Measurements from ENCODE around the gene SLC2A14.
A peak's percentile ranks its signal among the peaks of the same experiment; 100 is the strongest.
"Not testable (repeated sequence)": the region's sequence is repeated elsewhere in the genome, so short reads cannot be mapped to it uniquely, and the experiment has no call there.

Gene SLC2A14

DNA sequence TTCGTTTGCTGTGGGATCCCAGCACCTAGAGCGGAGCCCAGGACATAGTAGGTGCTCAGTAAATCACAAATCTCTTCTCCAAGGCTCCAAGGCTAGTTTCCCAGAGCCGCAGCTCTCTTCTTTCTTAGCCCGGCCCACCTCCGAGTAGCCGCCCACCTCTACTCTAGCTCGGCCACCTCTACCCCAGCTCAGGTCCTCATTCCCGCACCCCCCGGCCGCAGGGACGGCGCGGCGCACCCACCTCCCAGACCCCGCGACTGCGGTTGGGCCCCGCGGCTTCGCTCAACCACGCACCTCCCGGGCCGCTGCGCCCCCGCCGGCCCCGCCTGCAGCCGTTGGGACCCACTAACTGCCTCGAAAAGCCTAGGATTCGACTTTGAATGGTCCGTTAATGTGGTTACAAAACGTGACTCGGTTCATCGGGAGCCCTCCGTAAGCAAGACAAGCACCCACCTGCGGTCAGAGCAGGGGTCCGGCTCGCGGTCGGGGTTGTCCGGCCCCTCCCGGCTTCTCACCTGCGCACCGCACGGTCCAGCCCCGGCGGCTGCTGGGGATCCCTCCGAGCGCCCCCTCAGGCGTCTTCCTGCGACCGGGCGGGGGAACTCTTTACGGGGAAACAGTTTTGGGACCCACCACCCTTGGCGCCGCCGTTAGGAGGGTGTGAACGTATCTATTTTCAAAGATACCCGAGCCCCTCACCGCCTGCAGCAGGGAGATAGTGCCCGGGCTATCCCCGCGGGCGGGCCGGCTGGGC, at the start of gene SLC2A14:
Gene SLC2A14 (minus strand): TSS at position 350 of the 754 bp plus-strand sequence. CDS start 3,035 bp downstream, outside the sequence.
- DNase-seq (ENCODE audit: low read depth) = no peak
- peak within 1 kb of the TSS; percentile 19 for H3K4me3 ChIP-seq (ENCODE audit: control insufficient read depth, low read depth, low read length)
- TF ChIP-seq, protein P1, sequence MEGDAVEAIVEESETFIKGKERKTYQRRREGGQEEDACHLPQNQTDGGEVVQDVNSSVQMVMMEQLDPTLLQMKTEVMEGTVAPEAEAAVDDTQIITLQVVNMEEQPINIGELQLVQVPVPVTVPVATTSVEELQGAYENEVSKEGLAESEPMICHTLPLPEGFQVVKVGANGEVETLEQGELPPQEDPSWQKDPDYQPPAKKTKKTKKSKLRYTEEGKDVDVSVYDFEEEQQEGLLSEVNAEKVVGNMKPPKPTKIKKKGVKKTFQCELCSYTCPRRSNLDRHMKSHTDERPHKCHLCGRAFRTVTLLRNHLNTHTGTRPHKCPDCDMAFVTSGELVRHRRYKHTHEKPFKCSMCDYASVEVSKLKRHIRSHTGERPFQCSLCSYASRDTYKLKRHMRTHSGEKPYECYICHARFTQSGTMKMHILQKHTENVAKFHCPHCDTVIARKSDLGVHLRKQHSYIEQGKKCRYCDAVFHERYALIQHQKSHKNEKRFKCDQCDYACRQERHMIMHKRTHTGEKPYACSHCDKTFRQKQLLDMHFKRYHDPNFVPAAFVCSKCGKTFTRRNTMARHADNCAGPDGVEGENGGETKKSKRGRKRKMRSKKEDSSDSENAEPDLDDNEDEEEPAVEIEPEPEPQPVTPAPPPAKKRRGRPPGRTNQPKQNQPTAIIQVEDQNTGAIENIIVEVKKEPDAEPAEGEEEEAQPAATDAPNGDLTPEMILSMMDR (IDR thresholded peaks at IDR 0.05; ENCODE audit: control insufficient read depth, insufficient read depth, low read depth, low read length, missing control alignments) = no peak

DNA sequence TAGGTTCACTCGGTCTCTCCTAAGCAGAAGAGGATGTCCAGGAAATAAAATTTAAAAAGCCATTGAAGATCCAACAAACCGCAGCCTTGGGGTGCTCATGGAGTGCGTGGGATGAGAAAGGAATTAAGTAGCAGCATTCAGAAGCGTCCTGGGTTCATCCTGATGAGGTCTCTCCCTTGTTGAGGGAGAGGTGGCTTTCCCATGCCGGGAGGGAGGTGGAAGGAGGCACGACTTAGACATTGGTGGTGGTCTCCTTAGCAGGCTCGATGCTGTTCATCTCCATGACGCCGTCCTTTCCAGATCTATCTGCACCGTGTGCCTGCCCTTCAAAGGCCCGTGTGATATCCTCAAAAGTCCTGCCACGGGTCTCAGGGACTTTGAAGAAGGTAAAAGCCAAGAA, 48.5 kb upstream of the SLC2A14 start:
- H3K4me3 ChIP-seq (ENCODE audit: control insufficient read depth, low read depth, low read length) = not testable (repeated sequence)

DNA sequence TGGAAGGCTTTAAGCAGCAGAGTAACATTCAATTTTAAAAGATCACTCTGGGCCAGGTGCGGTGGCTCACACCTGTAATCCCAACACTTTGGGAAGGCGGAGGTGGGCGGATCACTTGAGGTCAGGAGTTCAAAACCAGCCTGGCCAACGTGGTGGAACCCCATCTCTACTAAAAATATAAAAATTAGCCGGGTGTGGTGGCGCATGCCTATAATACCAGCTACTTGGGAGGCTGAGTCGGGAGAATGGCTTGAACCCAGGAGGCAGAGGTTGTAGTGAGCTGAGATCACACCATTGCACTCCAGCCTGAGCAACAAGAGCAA, 45.5 kb upstream of the SLC2A14 start:
- DNase-seq (ENCODE audit: low read depth); H3K4me3 ChIP-seq (ENCODE audit: control insufficient read depth, low read depth, low read length): not testable (repeated sequence)

More for the DNA sequence above, 48.5 kb upstream of the SLC2A14 start:
- not testable (repeated sequence) for DNase-seq (ENCODE audit: low read depth)

DNA sequence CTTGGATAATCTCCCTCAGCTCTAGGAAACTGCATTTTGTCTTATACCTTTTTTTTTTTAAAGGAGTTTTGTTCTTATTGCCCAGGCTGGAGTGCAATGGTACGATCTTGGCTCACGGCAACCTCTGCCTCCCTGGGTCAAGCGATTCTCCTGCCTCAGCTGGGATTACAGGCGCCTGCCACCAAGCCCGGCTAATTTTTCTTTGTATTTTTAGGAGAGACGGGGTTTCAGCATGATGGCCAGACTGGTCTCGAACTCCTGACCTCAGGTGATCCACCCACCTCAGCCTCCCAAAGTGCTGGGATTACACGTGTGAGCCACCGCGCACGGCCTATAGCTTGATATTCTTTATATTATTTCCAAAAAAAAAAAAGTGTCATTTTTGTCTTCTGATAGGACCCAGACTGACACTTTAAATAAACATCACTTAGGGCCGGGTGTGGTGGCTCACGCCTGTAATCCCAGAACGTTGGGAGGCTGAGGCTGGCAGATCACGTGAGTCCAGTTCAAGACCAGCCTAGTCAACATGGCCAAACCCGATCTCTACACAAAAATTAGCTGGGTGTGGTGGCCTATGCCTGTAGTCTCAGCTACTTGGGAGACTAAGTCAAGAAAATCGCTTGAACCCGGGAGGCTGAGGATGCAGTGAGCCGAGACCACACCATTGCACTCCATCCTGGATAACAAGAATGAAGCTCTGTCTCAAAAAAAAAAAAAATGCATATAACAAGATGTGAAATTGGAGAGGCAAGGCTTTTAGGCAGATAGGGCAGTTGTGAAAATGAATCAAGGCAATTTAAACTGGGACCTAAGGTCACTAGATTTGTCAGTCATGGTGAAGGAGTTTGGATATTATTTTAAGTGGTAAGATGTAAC, 44.9 kb upstream of the SLC2A14 start:
- no peak overlapping the region for H3K4me3 ChIP-seq (ENCODE audit: control insufficient read depth, low read depth, low read length)
- TF ChIP-seq, protein P1 (IDR thresholded peaks at IDR 0.05; ENCODE audit: control insufficient read depth, insufficient read depth, low read depth, low read length, missing control alignments) = no peak
- no peak for DNase-seq (ENCODE audit: low read depth)

DNA sequence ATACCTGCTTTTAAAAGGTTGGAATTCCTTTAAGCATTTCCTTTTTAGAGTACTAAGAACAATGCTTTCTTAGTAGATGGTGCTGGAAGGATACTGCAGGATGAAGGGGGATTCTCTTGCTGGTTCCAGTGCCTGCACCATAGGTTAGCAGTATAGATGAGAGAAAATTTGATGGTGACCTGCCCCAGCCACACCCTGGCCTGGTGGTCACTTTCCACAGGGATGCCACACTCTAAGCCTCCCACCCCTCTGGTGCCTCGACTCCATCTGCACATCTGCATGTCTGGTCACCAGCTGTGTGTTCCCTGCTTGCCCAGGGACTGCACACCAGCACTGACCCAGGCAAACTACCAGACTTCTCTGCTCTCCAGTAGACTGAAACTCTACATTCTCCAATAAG, 44.2 kb upstream of the SLC2A14 start:
- TF ChIP-seq, protein P1 (IDR thresholded peaks at IDR 0.05; ENCODE audit: control insufficient read depth, insufficient read depth, low read depth, low read length, missing control alignments) = no peak
- DNase-seq (ENCODE audit: low read depth) = no peak
- no peak overlapping the region for H3K4me3 ChIP-seq (ENCODE audit: control insufficient read depth, low read depth, low read length)

DNA sequence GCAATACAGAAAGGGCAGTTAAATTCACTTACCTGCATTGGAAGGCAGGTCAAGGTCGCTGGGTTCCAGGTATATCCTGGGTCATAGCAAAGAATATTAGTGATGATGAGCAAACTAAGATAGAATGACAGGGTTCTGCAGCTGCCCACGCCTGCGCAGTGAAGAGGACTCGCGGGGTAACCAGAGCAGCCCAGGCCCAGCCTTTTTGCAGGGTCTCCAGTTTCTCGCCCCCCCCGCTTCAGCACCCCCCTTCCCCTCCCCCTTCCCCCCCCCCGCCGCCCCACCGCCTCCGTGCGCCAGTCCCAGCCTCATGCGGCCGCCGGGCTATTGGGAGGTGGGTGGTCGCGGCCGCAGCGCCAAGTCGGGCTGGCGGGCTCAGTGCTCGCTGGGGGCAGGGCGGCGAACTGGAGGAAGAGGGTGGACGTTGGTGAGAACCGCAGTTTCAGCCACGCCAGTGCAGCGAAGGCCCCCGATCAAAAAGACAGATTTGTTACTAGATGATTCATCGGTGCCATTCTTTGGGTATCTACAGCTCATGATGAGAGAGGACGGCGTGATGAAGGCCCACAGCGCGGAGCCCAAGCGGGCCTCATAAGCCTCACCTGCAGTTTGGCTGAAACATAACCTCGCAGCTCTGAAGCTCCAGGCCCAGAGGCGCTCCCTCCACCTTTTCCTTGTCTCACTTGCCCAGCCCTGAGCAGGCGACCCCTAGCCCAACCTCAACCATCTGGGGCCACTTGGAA, 43.1 kb upstream of the SLC2A14 start:
- TF ChIP-seq, protein P1 (IDR thresholded peaks at IDR 0.05; ENCODE audit: control insufficient read depth, insufficient read depth, low read depth, low read length, missing control alignments) = no peak
- no peak overlapping the region; the same call in none of the 2 replicates for H3K4me3 ChIP-seq (ENCODE audit: control insufficient read depth, low read depth, low read length)
- no peak for DNase-seq (ENCODE audit: low read depth)

DNA sequence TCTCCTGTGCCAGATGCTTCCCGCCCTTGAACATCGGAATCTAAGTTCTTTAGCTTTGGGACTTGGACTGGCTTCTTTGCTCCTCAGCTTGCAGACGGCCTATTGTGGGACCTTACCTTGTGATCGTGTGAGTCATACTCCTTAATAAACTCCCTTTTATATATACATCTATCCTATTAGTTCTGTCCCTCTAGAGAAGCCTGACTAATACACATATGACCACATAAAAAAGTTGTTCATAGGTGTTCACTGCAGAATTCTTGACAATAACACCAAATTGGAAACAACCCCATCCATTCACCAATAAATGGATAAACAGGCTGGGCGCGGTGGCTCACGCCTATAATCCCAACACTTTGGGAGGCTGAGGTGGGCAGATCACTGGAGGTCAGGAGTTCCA, 37.4 kb upstream of the SLC2A14 start:
- not testable (repeated sequence) for DNase-seq (ENCODE audit: low read depth); H3K4me3 ChIP-seq (ENCODE audit: control insufficient read depth, low read depth, low read length)

DNA sequence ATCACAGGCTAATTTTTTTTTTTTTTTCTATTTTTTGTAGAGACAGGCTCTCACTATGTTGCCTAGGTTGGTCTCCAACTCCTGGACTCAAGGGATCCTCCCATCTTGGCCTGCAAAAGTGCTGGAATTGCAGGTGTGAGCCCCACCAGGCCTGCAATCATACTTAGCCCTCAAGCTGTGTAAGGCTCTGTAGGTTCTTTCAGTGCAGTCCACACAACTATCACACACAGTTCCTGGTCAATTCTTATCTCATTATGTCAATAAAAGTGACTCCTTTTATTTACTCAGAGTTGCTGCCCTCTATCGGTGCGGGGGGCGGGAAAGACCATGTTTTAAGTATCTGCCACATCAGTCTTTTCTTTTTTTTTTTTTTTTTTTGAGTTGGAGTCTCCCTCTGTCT, 34.3 kb upstream of the SLC2A14 start:
- TF ChIP-seq, protein P1 (IDR thresholded peaks at IDR 0.05; ENCODE audit: control insufficient read depth, insufficient read depth, low read depth, low read length, missing control alignments) = peak; percentile 41
- DNase-seq (ENCODE audit: low read depth) = peak; percentile 4
- H3K4me3 ChIP-seq (ENCODE audit: control insufficient read depth, low read depth, low read length) = no peak overlapping the region

DNA sequence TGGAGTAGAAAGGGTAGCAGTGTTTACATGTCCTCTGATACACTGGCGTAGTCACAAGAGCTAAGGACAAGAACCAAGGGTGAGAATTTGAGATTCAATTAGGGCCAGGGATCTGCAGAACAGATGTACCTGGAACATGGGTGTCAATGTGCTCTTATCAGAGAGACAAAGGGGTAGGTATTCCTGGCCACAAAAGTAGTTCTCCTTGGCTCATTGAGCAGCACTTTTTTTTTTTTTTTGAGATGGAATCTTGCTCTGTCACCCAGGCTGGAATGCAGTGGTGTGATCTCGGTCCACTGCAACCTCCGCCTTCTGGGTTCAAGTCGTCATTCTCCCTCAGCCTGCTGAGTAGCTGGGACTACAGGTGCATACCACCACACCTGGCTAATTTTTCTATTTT, 33.6 kb upstream of the SLC2A14 start:
- not testable (repeated sequence) for DNase-seq (ENCODE audit: low read depth); H3K4me3 ChIP-seq (ENCODE audit: control insufficient read depth, low read depth, low read length)

DNA sequence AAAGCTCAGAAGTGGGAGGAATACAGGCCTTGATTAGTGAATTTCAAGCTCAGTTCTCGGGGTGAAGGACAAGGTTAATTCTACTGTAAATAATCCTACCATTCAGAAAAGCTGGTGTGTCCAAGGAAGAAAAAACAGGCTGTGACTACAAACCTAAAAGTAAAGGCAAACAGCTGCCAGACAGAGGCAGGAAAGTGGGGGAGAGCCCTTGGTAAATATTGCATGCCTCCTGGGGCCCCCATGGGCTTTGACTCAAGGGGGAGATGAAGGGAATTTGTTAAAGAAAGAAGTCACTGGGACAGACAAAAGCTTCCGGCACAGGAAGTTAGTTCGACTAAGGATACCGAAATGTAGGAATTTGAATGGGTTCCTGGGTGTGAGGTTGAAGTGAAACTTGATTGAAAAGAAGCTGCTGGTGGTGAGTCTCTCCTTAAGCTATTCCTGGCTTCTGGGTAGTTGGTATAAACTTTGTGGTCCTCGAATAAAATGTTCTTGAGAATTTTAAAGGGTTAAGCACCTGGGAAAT, 32.9 kb upstream of the SLC2A14 start:
- H3K4me3 ChIP-seq (ENCODE audit: control insufficient read depth, low read depth, low read length); DNase-seq (ENCODE audit: low read depth): not testable (repeated sequence)
